ENCODE data around the gene TMEM117.

DNA sequence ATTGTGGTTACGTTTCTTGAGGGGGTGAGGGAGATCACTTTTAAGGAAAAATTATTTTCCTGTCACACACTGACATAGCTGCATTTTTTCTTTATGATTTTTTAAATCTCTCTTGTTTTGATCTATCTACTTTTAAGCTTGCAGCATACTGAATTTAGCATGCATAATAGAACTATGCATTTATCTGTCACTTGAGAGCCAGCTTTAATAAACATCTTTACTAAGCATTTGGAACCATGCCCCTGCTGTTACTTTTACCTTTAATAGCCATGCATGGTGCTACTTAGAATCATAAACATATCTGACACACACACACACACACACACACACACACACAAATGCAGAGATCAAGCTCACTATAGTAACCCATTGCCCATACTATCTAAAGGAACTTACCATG lies 554.0 kb downstream of the TMEM117 start:
- no peak for TF ChIP-seq POLR2AphosphoS5 (IDR thresholded peaks at IDR 0.05)
- TF ChIP-seq, protein P1, sequence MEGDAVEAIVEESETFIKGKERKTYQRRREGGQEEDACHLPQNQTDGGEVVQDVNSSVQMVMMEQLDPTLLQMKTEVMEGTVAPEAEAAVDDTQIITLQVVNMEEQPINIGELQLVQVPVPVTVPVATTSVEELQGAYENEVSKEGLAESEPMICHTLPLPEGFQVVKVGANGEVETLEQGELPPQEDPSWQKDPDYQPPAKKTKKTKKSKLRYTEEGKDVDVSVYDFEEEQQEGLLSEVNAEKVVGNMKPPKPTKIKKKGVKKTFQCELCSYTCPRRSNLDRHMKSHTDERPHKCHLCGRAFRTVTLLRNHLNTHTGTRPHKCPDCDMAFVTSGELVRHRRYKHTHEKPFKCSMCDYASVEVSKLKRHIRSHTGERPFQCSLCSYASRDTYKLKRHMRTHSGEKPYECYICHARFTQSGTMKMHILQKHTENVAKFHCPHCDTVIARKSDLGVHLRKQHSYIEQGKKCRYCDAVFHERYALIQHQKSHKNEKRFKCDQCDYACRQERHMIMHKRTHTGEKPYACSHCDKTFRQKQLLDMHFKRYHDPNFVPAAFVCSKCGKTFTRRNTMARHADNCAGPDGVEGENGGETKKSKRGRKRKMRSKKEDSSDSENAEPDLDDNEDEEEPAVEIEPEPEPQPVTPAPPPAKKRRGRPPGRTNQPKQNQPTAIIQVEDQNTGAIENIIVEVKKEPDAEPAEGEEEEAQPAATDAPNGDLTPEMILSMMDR (IDR thresholded peaks at IDR 0.05), result no peak

Data from stomach (tissue), 4 donors.